Measurements from ENCODE around the gene ZNF100. TPM values are rescaled to one million over a fixed set of nuclear protein-coding genes. Genes with fewer than 3 reads are reported as not detected.
"Not testable (repeated sequence)": the region's sequence is repeated elsewhere in the genome, so short reads cannot be mapped to it uniquely, and the experiment has no call there.

ZNF100 gene
- total RNA-seq, 2 donors from 2014 or later, result 10.9 to 12.0 TPM

DNA sequence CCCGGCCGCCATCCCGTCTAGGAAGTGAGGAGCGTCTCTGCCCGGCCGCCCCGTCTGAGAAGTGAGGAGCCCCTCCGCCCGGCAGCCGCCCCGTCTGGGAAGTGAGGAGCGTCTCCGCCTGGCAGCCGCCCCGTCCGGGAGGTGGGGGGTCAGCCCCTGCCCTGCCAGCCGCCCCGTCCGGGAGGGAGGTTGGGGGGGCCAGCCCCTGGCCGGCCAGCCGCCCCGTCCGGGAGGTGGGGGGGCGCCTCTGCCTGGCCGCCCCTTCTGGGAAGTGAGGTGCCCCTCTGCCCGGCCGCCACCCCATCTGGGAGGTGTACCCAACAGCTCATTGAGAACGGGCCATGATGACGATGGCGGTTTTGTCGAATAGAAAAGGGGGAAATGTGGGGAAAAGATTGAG, 59.5 kb downstream of the ZNF100 start:
- intact Hi-C loops (cut with DNase I); DNase-seq (ENCODE audit: low spot score): not testable (repeated sequence)

DNA sequence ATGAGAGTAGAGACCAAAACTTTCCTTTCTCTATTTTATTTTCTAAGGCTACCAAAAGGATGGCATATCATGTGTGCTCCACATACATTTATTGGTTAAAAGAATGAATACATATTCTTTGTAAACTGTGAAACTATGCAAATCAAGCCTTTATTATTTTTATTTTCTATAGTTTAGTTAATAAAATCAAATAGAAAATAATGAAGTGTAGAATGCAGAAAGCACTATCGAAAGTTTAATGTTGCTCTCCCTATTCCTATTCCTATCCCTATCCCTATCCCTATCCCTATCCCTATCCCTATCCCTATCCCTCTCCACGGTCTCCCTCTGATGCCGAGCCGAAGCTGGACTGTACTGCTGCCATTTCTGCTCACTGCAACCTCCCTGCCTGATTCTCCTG, 60.3 kb downstream of the ZNF100 start:
- intact Hi-C loops (cut with DNase I), result no loop called here

DNA sequence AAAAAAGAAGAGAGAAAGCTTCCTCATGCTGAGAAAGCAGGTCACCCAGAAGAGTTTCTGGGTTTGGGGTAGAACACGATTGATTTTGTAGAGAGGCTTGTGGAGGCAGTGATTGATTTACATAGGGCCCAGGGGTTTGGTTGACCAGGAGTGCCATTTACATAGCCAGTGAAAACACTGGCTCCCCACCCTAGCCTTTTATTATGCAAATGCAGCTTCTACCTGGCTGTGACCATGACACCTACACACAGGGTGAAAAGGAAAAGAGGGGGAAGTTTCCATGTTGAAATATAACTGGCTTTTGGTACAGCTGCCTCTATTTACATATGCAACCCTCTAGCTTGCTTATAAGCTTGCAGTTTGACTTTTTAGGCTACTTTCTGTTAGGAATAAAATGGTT, 62.0 kb downstream of the ZNF100 start:
- intact Hi-C loops (cut with DNase I), result no loop called here

More for the DNA sequence above, 60.3 kb downstream of the ZNF100 start:
- DNase-seq (ENCODE audit: low spot score), result no peak

DNA sequence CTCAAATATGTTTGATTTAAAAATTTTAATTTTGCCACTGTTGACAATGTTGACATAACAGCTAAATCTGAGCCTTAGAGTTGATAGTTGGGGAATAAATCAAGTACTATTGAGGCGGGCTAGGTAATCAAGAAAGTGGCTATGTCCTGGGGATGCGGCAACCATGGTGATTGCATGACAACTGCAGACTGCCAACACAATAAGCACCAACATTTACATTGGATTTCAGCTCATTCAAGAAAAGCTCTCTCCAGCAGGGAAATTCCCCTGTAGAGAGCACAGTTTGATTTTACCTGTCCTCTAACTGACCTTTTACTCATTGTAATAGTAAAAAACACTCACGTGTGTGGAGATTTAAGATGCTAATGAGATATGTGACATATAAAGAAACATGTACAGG, 63.1 kb downstream of the ZNF100 start:
- DNase-seq (ENCODE audit: low spot score), result no peak

More for the DNA sequence above, 62.0 kb downstream of the ZNF100 start:
- no peak for DNase-seq (ENCODE audit: low spot score)

DNA sequence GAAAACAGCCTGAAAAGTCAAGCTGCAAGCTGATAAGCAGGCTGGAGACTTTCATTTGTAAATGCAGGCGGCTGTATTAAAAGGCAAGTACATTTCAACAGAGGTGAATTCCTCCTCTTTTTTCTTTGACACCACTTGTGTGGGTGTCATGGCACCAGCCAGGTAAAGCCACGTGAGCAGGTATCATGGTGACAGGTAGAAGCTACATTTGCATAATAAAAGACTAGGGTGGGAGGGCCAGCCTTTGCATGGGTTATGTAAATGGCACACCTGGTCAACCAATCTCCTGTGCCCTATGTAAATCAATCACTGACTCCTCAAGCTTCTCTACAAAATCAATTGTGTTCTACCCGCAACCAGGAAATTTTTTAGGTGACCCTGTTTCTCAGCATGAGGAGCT, 68.2 kb downstream of the ZNF100 start:
- intact Hi-C loops (cut with DNase I), result no loop called here

More for the DNA sequence above, 63.1 kb downstream of the ZNF100 start:
- intact Hi-C loops (cut with DNase I), result no loop called here

DNA sequence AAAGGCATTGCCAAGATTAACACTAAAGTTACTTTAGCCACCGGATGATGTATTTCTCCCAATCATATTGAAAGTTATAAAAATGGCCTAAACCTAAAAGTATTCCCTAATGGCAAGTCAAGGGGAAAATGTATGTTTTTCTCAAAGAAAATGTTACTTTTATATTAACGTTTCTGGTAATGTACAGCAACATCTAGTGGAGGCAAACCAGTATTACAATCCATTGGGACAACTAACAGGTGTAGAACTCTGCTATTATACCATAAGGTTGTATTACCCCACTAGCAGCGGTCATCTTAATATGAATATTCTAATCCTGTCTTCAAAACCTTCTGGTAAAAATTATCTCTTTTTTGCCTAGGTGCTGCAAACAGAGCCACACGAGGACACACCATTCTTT, 69.2 kb downstream of the ZNF100 start:
- no peak for DNase-seq (ENCODE audit: low spot score)
- intact Hi-C loops (cut with DNase I), result no loop called here

More for the DNA sequence above, 68.2 kb downstream of the ZNF100 start:
- no peak for DNase-seq (ENCODE audit: low spot score)

DNA sequence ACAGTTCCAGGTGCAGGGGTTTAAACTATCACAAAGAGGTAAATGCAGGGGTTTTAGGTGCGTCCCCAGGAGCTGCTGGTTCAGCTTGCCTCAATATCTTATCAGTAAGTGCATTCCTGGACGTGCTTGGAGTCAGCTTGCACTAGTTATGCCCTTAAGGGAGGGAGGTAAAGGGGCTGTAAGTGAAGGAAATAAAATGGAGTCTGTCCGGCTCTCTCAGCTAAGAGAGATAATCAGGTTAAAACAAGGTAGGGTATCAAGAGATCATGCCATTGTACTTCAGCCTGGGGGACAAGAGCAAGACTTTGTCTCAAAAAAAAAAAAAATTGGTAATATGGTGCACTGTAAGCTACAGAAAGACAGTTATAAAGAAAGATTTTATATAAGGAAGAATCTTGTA, 69.7 kb downstream of the ZNF100 start:
- DNase-seq (ENCODE audit: low spot score), result no peak
- intact Hi-C loops (cut with DNase I), result no loop called here

DNA sequence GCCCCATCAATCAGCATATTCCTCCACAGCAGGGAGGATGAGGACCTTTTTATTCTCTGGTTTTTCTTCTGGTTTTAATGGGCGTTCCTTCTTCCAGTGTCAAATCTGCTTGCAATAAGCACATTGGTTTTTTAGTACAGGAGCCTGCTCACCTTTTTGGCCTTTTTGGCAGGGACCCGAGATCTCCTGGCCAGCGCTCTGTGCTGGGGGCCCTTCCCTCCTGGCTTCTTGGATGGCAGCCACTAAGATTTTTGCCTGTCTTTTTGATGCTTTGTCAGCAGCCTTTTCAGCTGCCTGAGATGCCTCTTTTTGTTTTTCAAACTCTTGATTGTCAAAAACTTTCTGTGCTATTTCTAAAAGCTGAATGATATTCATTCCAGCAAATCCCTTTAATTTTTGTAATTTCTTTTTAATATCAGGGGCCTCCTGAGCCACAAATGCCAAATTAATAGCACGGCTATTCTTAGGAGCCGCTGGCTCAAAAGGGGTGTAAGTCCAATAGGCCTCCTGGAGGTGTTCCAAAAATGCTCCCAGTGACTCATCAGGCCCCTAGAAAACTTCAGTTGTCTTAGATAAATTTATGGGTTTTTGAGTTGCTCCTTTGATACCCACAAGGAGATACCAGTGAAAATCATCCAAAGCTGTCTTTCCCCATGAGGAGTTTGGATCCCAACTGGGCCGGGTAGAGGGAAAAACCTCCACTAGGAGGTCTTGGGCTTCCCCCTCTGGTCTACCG, 73.0 kb downstream of the ZNF100 start:
- intact Hi-C loops (cut with DNase I), result no loop called here
- no peak for DNase-seq (ENCODE audit: low spot score)

DNA sequence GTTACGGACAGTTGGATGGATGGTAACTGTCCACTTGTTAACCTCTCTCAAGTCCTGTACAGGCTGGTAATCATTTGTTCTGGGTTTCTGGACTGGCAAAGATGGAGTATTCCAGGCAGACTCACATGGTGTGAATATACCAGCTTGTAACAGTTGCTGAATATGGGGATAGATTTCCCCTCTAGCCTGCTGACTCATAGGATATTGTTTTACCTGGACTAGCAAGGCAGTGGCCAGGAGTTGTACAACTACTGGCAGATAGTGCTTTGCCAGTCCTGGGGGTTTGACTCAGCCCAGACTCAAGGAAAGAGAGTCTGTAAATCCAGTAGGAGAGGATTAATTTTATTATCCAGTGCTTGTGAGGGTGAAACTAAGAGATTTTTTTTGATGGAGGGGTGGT, 74.0 kb downstream of the ZNF100 start:
- intact Hi-C loops (cut with DNase I), result no loop called here
- DNase-seq (ENCODE audit: low spot score), result no peak

DNA sequence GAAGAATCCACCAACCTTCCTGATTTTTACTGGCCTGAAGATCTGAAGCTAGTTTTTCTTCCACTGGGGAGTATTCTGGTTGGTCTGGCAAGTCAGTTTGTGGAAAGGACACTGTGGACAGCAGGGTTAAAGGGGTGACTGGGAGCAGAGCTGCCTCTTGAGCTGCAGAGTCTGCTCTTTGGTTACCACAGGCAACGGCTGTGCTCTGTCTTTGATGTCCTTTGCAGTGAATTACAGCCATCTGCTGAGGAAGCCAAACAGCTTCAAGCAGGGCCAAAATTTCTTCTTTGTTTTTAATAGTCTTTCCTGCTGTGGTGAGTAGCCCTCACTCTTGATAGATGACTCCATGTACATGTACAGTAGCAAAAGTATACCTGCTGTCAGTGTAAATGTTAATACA, 75.7 kb downstream of the ZNF100 start:
- DNase-seq (ENCODE audit: low spot score), result no peak
- intact Hi-C loops (cut with DNase I), result no loop called here

DNA sequence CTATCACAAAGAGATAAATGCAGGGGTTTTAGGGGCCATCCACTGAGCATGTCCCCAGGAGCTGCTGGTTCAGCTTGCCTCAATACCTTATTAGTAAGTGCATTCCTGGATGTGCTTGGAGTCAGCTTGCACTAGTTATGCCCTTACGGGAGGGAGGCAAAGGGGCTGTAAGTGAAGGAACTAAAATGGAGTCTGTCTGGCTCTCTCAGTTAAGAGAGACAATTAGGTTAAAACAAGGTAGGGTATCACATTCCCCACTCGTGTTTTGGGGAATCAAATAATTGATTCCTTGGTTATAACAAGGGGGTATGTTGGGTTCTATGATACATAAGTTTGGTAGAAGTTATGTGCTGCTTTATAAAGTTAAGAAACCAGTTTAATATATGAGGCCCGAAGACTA, 78.9 kb downstream of the ZNF100 start:
- intact Hi-C loops (cut with DNase I), result no loop called here

DNA sequence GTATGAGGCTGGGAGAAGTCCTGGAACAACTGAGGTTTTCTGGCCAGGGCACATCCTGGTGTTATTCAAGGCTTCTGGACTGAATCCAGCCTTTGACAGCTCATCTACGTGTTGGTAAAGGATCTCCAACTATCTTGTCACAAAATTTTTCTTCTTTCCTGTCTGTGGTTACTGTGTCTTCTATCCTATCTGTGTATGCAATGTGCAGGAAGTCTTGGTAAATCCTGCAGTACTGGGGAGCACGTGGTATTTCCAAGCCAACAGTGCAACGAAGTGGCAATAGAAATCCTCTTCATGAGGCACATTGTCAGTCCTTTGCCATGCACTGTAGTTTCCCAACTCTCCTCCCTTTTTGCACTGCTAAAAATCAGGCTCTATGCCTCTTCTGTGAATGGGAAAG, 86.7 kb downstream of the ZNF100 start:
- intact Hi-C loops (cut with DNase I), result no loop called here
- no peak for DNase-seq (ENCODE audit: low spot score)

More for the DNA sequence above, 78.9 kb downstream of the ZNF100 start:
- DNase-seq (ENCODE audit: low spot score), result no peak

DNA sequence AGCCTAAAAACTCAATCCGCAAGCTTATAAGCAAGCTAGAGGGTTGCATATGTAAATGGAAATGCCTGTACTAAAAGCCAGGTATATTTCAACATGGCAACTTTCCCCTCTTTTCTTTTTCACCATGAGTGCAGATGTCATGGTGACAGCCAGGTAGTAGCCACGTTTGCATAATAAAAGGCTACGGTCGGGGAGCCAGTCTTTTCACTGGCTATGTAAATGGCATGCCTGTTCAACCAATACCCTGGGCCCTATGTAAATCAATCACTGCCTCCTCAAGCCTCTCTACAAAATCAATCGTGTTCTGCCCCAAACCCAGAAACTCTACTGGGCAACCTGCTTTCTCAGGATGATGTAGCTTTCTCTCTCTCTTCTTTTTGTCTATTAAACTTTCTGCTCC, 87.4 kb downstream of the ZNF100 start:
- intact Hi-C loops (cut with DNase I), result no loop called here
- DNase-seq (ENCODE audit: low spot score), result no peak

DNA sequence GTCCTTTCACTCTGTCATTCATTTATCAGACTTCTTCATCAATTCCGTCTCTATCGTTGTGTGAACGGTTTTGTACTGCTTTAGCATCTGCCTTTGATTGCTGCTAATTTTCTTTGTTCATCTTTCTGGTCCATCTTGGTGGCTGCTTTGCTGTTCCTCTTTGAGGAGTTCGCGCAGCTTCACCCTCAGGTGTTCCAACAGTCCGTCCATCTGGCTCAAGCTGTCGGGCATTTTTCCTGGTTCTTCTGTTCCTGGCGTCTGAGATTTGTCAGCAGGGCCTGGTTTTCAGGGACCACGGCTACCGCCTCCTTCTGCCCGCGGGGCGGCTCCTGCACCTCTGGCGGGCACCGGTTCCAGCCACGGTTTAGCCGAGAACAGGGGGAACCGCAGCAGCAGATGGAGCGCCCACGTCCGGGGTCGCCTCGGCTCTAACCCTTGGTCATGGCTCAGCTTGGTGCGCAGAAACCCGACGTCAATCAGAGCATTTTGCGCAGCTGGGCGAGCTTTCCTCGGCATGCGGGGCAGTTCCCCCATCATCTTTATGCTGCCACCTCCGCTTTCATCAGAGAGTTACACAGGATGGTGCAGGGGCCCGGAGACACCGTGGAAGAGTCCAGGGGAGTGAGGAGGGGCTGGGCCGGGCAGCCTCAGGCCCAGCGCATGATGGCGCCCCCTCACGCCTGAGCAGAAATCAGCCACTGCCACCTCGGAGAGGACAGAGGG, 89.5 kb downstream of the ZNF100 start:
- intact Hi-C loops (cut with DNase I), result no loop called here
- DNase-seq (ENCODE audit: low spot score), result no peak

DNA sequence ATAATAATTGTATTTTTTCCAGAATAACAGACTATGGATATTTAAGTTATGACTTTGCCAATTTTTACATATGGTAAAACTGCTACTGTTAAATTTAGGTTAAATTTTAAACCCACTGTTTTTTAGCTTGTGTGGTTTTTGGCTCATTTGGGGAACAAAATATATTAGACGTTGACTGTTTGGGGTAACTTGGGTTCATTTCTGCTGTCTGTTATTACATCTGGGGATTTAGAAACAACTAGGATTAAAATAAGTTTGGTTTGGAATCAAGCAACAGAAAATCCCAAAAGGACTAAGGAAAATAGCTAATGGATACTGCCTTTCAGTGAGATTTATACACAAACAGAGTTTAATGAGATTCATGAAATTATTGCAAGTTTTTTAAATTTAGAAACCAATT, 92.9 kb downstream of the ZNF100 start:
- intact Hi-C loops (cut with DNase I), result no loop called here
- DNase-seq (ENCODE audit: low spot score), result no peak

DNA sequence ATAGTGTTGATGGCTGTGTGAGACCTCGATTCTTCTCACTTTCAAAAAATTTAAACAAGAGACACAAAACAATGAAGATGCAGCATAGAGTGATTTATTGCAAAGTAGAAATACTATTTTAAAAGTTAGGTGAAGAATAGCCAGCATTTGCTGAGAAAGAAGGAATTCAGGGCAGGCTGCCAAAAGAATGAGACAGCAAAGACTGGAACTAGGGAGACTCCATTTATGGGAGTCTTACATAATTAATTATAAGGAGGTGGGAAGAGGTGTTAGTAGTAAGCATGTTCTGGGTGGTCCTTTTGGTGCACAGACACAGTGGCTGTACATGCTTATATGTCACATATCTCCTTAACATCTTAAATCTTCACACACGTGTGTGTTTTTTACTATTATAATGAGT, 93.9 kb downstream of the ZNF100 start:
- intact Hi-C loops (cut with DNase I); DNase-seq (ENCODE audit: low spot score): not testable (repeated sequence)

Other genes starting within 250 kb of the ZNF100 start
- gene ZNF43, start 68.6 kb upstream of the ZNF100 start, total RNA-seq, result 10 to 100 TPM; 12.3 to 13.9 TPM
- 10 to 100 TPM; 11.0 to 16.9 TPM for gene ZNF208, start 243.4 kb upstream of the ZNF100 start, total RNA-seq

Measured in posterior vena cava (tissue), 2 donors.